Duodenal mucosa (tissue), 2 donors: ENCODE measurements around the gene EDA.

Source experiments
- H3K27ac ChIP-seq: one replicate; pipeline ENCODE4 v1.7.0; 2013; ENCODE audit warnings: low read depth, low read length
- H3K27me3 ChIP-seq, 2 donors: one replicate each; pipeline ENCODE4 v1.7.0; 2013; ENCODE audit warnings: low read length in 2 of 2, control low read depth in 1 of 2; ENCODE audit not compliant: insufficient read depth in 2 of 2, control insufficient read depth in 1 of 2
- H3K36me3 ChIP-seq, 2 donors: one replicate each; pipeline ENCODE4 v1.7.0; 2013; ENCODE audit warnings: low read length in 2 of 2, control low read depth in 1 of 2; ENCODE audit not compliant: insufficient read depth in 2 of 2, control insufficient read depth in 1 of 2
- H3K4me1 ChIP-seq, 2 donors: one replicate each; pipeline ENCODE4 v1.7.0; 2013; ENCODE audit warnings: low read length in 2 of 2, control low read depth in 1 of 2; ENCODE audit not compliant: insufficient read depth in 2 of 2, control insufficient read depth in 1 of 2
- H3K4me3 ChIP-seq, 2 donors: one replicate each; pipeline ENCODE4 v1.7.0; 2013; ENCODE audit warnings: low read length in 2 of 2, low read depth in 1 of 2
- H3K9ac ChIP-seq, 2 donors: one replicate each; pipeline ENCODE4 v1.7.0; 2013; ENCODE audit warnings: low read length in 2 of 2, low read depth in 1 of 2
- H3K9me3 ChIP-seq, 2 donors: one replicate each; pipeline ENCODE4 v1.7.0; 2013; ENCODE audit warnings: low read length in 2 of 2, control low read depth in 1 of 2; ENCODE audit not compliant: control insufficient read depth in 1 of 2

Gene EDA

GRCh38 chrX:70044541-70045245, 428.8 kb downstream of the EDA start:
- Histone ChIP-seq H3K9ac (no peak overlapping the region), H3K4me3 (no peak overlapping the region), H3K4me1 (no peaks in the 10 kb centered on the region), H3K27me3 (no peaks in the 10 kb centered on the region), H3K9me3 (no peaks in the 10 kb centered on the region), H3K27ac (no peak overlapping the region), H3K36me3 (no peaks in the 10 kb centered on the region)

DNA sequence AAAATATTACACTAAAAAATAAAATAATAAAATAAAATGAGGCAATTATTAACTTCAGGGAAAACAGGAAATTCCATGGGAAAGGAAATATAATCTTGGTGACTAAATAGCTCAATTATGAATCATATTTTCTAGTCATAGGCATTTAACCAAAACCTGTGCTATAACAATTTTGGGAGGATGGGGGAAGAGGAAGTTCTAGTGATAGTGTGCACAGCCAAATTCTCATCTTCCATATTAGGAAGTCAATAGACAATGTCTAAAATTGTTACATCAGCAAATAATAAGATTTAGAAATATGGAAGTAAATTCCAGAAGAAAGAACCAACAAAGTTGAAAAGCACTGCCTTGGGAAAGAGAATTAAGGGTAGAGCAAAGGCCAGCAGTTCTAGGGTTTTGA, 431.1 kb downstream of the EDA start:
- H3K27me3 ChIP-seq = no peaks in the 10 kb centered on the region
- no peaks in the 10 kb centered on the region for H3K9me3 ChIP-seq
- no peak overlapping the region for H3K27ac ChIP-seq
- no peaks in the 10 kb centered on the region for H3K4me1 ChIP-seq
- H3K9ac ChIP-seq = no peak overlapping the region
- no peak overlapping the region for H3K4me3 ChIP-seq
- H3K36me3 ChIP-seq = no peaks in the 10 kb centered on the region

DNA sequence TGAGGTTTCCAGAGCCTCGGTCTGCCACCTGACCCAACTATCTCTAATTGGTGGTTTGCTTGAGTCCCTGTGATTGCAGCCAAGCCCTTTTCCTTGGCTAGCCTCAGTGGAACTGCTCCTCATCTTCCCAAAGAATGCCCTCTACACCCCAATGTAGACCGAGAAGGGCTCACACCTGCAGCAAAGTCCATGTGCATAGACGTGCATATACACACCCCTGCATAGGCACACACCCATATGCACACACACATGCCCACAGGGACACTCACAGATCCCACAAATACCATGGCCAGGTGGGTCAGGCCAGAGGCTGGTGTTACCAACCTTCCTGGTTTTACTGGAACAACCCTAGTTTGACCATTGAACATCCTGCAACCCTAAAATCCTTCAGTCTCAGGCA, 433.5 kb downstream of the EDA start:
- H3K9ac ChIP-seq = no peak overlapping the region
- H3K4me1 ChIP-seq = no peaks in the 10 kb centered on the region
- no peaks in the 10 kb centered on the region for H3K36me3 ChIP-seq
- H3K27ac ChIP-seq = no peak overlapping the region
- H3K4me3 ChIP-seq = no peak overlapping the region
- no peaks in the 10 kb centered on the region for H3K9me3 ChIP-seq
- no peaks in the 10 kb centered on the region for H3K27me3 ChIP-seq

DNA sequence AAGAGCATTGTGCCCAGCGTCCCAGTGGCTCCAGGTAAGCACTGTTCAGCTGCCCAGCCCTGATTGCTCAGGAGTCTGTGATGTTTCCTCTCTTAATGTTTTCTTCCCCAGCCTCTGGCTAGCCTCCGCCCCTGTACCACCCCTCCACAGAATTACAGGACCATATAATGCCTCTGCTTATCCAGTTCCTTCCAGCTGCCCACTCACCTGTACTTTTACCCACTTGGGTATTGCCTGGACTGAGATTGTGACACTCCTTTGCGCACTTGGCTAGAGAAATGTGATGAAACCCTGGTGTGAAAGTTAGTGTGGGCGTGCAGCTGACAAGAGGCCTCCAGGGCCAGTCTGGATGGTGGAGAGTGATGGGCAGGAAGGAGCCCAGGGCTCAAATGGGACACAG, 434.0 kb downstream of the EDA start, which contains the start of gene AWAT2:
Gene AWAT2, minus strand, starts transcription at position 14 of the 400 bp plus-strand sequence. Its CDS starts 6 bp downstream, at position 8.
- H3K36me3 ChIP-seq = no peaks in the 10 kb centered on the region
- no peaks in the 10 kb centered on the region for H3K27me3 ChIP-seq
- H3K4me3 ChIP-seq = no peak within 1 kb of the TSS
- H3K27ac ChIP-seq = no peak within 1 kb of the TSS
- H3K4me1 ChIP-seq = no peaks in the 10 kb centered on the region
- no peaks in the 10 kb centered on the region for H3K9me3 ChIP-seq
- no peak within 1 kb of the TSS for H3K9ac ChIP-seq

DNA sequence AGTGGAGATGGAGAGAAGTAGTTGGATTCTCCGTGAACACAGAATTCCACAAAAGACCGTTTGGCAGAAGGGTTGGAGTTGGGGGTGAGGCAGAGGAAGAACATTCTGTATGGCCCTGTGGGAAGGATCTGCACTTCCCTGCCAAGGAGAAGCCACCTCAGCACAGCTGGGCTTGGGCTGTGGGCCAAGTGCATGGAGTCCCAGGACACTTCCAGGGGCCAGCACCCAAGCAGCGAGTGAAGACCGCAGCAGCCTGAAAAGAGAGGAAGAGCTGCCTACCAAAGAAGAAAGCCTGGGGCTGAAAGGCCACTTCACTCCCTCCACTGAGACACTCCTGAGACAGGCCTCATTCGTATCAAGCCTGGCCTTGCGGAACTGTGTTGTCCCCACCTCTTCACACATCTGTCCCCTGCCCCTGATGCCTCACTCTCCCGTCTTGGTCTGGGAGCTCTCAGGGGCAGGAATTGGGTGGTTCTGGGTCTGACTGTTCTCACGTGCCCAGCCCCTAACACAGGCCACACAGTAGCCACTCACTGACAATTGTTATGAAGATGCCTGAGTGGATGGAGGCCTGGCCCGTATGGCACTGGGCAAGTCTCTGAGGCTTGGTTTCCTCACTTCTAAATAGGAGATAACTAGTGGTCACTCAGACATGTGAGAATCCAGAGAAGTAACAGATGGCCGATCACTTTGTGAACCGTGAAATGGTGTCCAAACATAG, 437.1 kb downstream of the EDA start:
- Histone ChIP-seq H3K27ac (no peak overlapping the region), H3K9me3 (no peaks in the 10 kb centered on the region), H3K9ac (no peak overlapping the region), H3K27me3 (no peaks in the 10 kb centered on the region), H3K4me1 (no peaks in the 10 kb centered on the region), H3K4me3 (no peak overlapping the region), H3K36me3 (no peaks in the 10 kb centered on the region)

DNA sequence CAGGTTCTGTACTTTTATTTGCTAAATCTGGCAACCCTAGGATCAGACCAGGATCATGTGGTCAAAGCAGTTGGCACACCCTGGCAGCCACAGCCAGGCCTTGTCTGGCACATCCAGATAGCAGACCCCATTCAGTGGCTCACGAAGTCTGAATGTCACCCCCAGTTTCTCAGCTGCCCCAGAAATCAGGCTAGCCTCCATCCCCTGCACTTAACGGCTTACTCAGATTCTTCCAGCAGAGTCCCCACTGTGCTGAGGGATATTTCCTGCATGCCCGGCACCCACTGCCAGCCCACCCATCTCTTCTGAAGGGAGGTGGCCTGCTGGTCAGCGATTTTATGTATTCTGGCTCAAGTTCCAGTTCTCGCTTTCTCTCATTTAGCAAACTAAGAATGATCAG, 438.5 kb downstream of the EDA start:
- no peak overlapping the region for H3K4me3 ChIP-seq
- H3K4me1 ChIP-seq = no peaks in the 10 kb centered on the region
- no peaks in the 10 kb centered on the region for H3K27me3 ChIP-seq
- no peaks in the 10 kb centered on the region for H3K36me3 ChIP-seq
- no peak overlapping the region for H3K27ac ChIP-seq
- no peak overlapping the region for H3K9ac ChIP-seq
- no peaks in the 10 kb centered on the region for H3K9me3 ChIP-seq

- H3K4me1 ChIP-seq = no peaks in the 10 kb centered on the region
- H3K9ac ChIP-seq = no peak within 1 kb of the TSS
- no peak within 1 kb of the TSS for H3K27ac ChIP-seq
- no peak within 1 kb of the TSS for H3K4me3 ChIP-seq
- no peaks in the 10 kb centered on the region for H3K27me3 ChIP-seq
- H3K36me3 ChIP-seq = no peaks in the 10 kb centered on the region
- H3K9me3 ChIP-seq = no peaks in the 10 kb centered on the region
These were observed 446.2 kb downstream of the EDA start, which contains the start of gene OTUD6A for GRCh38 chrX:70062076-70062475. Gene OTUD6A (plus strand): TSS chrX:70062457. CDS start chrX:70062525, 68 bp downstream.

DNA sequence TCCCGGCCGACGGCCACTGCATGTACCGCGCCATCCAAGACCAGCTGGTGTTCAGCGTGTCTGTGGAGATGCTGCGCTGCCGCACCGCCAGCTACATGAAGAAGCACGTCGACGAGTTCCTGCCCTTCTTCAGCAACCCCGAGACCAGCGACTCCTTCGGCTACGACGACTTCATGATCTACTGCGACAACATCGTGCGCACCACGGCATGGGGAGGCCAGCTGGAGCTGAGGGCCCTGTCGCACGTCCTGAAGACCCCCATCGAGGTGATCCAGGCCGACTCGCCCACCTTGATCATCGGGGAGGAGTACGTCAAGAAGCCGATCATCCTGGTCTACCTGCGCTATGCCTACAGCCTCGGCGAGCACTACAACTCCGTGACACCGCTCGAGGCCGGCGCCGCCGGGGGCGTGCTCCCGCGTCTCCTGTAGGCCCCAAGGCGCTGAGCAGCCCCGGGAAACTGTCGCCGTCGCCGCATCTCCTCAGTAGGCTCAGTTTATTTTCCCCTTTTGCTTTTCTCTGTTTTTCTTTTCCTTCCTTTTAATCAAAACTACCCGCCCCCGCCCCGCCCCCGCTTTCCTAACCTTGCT, 447.1 kb downstream of the EDA start:
- no peaks in the 10 kb centered on the region for H3K27me3 ChIP-seq
- no peaks in the 10 kb centered on the region for H3K4me1 ChIP-seq
- no peak overlapping the region for H3K4me3 ChIP-seq
- no peak overlapping the region for H3K9ac ChIP-seq
- H3K36me3 ChIP-seq = no peaks in the 10 kb centered on the region
- H3K27ac ChIP-seq = no peak overlapping the region
- H3K9me3 ChIP-seq = no peaks in the 10 kb centered on the region

DNA sequence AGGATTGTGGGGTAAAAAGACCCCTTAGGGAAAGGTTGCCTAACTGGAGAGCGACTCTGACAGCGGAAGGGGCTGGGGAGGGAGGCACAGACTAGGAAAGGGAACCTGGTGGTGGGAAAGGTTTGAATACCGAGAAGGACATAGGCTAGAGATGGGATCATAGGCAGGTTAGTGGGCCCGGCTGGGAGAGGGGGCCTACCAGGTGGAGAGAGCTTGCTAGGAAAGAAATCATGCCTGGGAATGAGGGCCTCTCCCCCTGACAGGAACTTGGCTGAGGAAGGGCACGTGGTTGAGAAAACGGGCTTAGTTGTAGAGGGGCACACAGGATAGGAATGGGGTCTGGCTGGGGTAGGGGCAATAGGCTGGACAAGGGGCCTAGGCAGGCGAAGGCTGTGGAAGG, 450.7 kb downstream of the EDA start:
- no peak overlapping the region for H3K4me3 ChIP-seq
- no peaks in the 10 kb centered on the region for H3K4me1 ChIP-seq
- H3K36me3 ChIP-seq = no peaks in the 10 kb centered on the region
- no peaks in the 10 kb centered on the region for H3K9me3 ChIP-seq
- H3K9ac ChIP-seq = no peak overlapping the region
- H3K27ac ChIP-seq = no peak overlapping the region
- H3K27me3 ChIP-seq = no peaks in the 10 kb centered on the region

GRCh38 chrX:70079297-70079696, 463.4 kb downstream of the EDA start:
- Histone ChIP-seq H3K4me3 (no peak overlapping the region), H3K27ac (no peak overlapping the region), H3K36me3 (no peaks in the 10 kb centered on the region), H3K9ac (no peak overlapping the region), H3K9me3 (no peaks in the 10 kb centered on the region), H3K4me1 (no peaks in the 10 kb centered on the region), H3K27me3 (no peaks in the 10 kb centered on the region)
